H1 (cell line): ENCODE results near the gene NR1I2. TPM values are rescaled to one million over a fixed set of nuclear protein-coding genes. Genes with fewer than 3 reads are reported as not detected.

ENCODE experiments used
- CTCF ChIA-PET: fragments of 300-600 bp; sonication (Branson Sonifier 250); formaldehyde crosslinking; loops from one replicate; lab custom pipeline; 2021; ENCODE audit not compliant: partially characterized antibody; lab: Charles Lee
- POLR2A ChIA-PET: fragments of 300-600 bp; sonication (Branson Sonifier 250); formaldehyde crosslinking; loops from one replicate; lab custom pipeline; 2021; ENCODE audit warnings: inconsistent platforms; ENCODE audit not compliant: partially characterized antibody; lab: Charles Lee
- DNase-seq, 2 experiments: peaks; one replicate each; pipeline versions ENCODE4 v3.0.0 to v3.0.0-alpha.2; 2010 to 2022; ENCODE audit warnings: low spot score in 2 of 2, low read depth in 1 of 2, mixed read lengths in 1 of 2
- FAIRE-seq: peaks from 2 replicates; lab custom pipeline; 2011; peaks lifted over from hg19 to GRCh38; lab: Jason Lieb, UNC
- H2AFZ ChIP-seq: 2 replicates; pipeline ENCODE4 v1.8.1; 2012; ENCODE audit warnings: low read length, inconsistent platforms
- H2AK5ac ChIP-seq: 2 replicates; pipeline ENCODE4 v1.6.1; 2013; ENCODE audit warnings: low read depth, low read length
- H2BK120ac ChIP-seq: replicated peaks from 2 replicates; pipeline ENCODE3; 2013; ENCODE audit warnings: low read depth, low read length, inconsistent platforms
- H2BK12ac ChIP-seq: 2 replicates; pipeline ENCODE4 v1.6.1; 2013; ENCODE audit warnings: low read depth, low read length
- H2BK15ac ChIP-seq: 2 replicates; pipeline ENCODE4 v1.6.1; 2013; ENCODE audit warnings: low read length
- H2BK20ac ChIP-seq: 2 replicates; pipeline ENCODE4 v1.6.1; 2013; ENCODE audit warnings: low read length
- H2BK5ac ChIP-seq: 2 replicates; pipeline ENCODE4 v1.6.1; 2013; ENCODE audit warnings: low read depth, low read length
- H3K14ac ChIP-seq: 2 replicates; pipeline ENCODE4 v1.6.1; 2013; ENCODE audit warnings: inconsistent platforms; ENCODE audit not compliant: insufficient read length
- H3K18ac ChIP-seq: 2 replicates; pipeline ENCODE4 v1.6.1; 2013; ENCODE audit warnings: low read length; ENCODE audit errors: extremely low read depth
- H3K23ac ChIP-seq: 2 replicates; pipeline ENCODE4 v1.6.1; 2013; ENCODE audit warnings: inconsistent platforms; ENCODE audit not compliant: insufficient read length
- H3K23me2 ChIP-seq: 2 replicates; pipeline ENCODE4 v1.6.1; 2013; ENCODE audit warnings: low read depth, low read length
- H3K27ac ChIP-seq: 2 replicates; pipeline ENCODE4 v1.6.1; 2011; ENCODE audit warnings: low read depth, low read length, inconsistent platforms
- H3K27me3 ChIP-seq, 4 experiments: replicated peaks in 1 of 4; 1 replicate in 1 of 4; 2 replicates in 3 of 4; pipeline versions ENCODE4 v1.6.1 to v1.8.1; 2011 to 2013; ENCODE audit warnings: low read length in 3 of 4, mild to moderate bottlenecking in 3 of 4, inconsistent platforms in 2 of 4, mixed read lengths in 2 of 4, moderate library complexity in 1 of 4; ENCODE audit not compliant: control insufficient read depth in 3 of 4, insufficient read depth in 3 of 4; ENCODE audit errors: extremely low read depth in 1 of 4
- H3K36me3 ChIP-seq, 4 experiments: 2 replicates each; pipeline versions ENCODE4 v1.6.1 to v1.8.1; 2011 to 2013; ENCODE audit warnings: mild to moderate bottlenecking in 4 of 4, low read length in 3 of 4, moderate library complexity in 2 of 4, control low read depth in 1 of 4, inconsistent platforms in 1 of 4; ENCODE audit not compliant: insufficient read depth in 4 of 4, control insufficient read depth in 2 of 4
- H3K4ac ChIP-seq: replicated peaks from 2 replicates; pipeline ENCODE3; 2013; ENCODE audit warnings: low read length, low read depth, mixed read lengths, inconsistent platforms; ENCODE audit not compliant: insufficient read length
- H3K4me1 ChIP-seq, 4 experiments: replicated peaks in 1 of 4; 1 replicate in 1 of 4; 2 replicates in 3 of 4; pipeline versions ENCODE4 v1.6.1 to v1.8.1; 2011 to 2013; ENCODE audit warnings: low read length in 3 of 4, inconsistent platforms in 2 of 4, mixed read lengths in 1 of 4; ENCODE audit not compliant: insufficient read depth in 4 of 4, control insufficient read depth in 3 of 4
- H3K4me2 ChIP-seq, 2 experiments: 2 replicates each; pipeline versions ENCODE4 v1.6.1 to v1.8.1; 2011 to 2013; ENCODE audit warnings: low read depth in 2 of 2, low read length in 2 of 2, control low read depth in 1 of 2, inconsistent platforms in 1 of 2, mild to moderate bottlenecking in 1 of 2; ENCODE audit not compliant: insufficient read depth in 1 of 2
- H3K4me3 ChIP-seq, 4 experiments: fragments of 200-600, 300-600 bp in 1 of 4; sonication (generic), shearing (Covaris generic), sonication (Bioruptor Twin) in 1 of 4; 2 replicates each; pipeline versions ENCODE4 v1.5.1 to v1.8.1; 2011 to 2016; ENCODE audit warnings: low read length in 4 of 4, low read depth in 3 of 4, control low read depth in 2 of 4, inconsistent platforms in 2 of 4, mild to moderate bottlenecking in 2 of 4, mixed read lengths in 1 of 4, moderate library complexity in 1 of 4; ENCODE audit not compliant: insufficient read depth in 2 of 4; ENCODE audit errors: extremely low read depth in 1 of 4
- H3K56ac ChIP-seq: replicated peaks from 2 replicates; pipeline ENCODE3; 2013; ENCODE audit warnings: low read depth, mild to moderate bottlenecking, mixed read lengths, low read length, inconsistent platforms; ENCODE audit not compliant: insufficient read length
- H3K79me1 ChIP-seq: 2 replicates; pipeline ENCODE4 v1.6.1; 2013; ENCODE audit warnings: low read depth, low read length, control low read depth
- H3K79me2 ChIP-seq, 2 experiments: 2 replicates each; pipeline versions ENCODE4 v1.6.1 to v1.8.1; 2012 to 2013; ENCODE audit warnings: low read length in 2 of 2, mild to moderate bottlenecking in 2 of 2, inconsistent platforms in 1 of 2; ENCODE audit not compliant: insufficient read depth in 2 of 2, control insufficient read depth in 1 of 2
- H3K9ac ChIP-seq, 4 experiments: replicated peaks in 1 of 4; 1 replicate in 1 of 4; 2 replicates in 3 of 4; pipeline versions ENCODE4 v1.6.1 to v1.8.1; 2011 to 2013; ENCODE audit warnings: low read depth in 3 of 4, low read length in 3 of 4, control low read depth in 2 of 4, mild to moderate bottlenecking in 2 of 4, moderate library complexity in 2 of 4, inconsistent platforms in 1 of 4; ENCODE audit errors: extremely low read depth in 1 of 4
- H3K9me3 ChIP-seq, 2 experiments: 2 replicates each; pipeline versions ENCODE4 v1.6.1 to v1.8.1; 2012 to 2013; ENCODE audit warnings: mild to moderate bottlenecking in 2 of 2, moderate library complexity in 2 of 2, control low read depth in 1 of 2, inconsistent platforms in 1 of 2, low read depth in 1 of 2, low read length in 1 of 2, mixed read lengths in 1 of 2; ENCODE audit not compliant: insufficient read depth in 2 of 2
- H4K20me1 ChIP-seq, 2 experiments: replicated peaks in 1 of 2; 2 replicates each; pipeline versions ENCODE3 to v1.8.1; 2011 to 2013; ENCODE audit warnings: inconsistent platforms in 2 of 2, low read length in 2 of 2, mild to moderate bottlenecking in 1 of 2; ENCODE audit not compliant: insufficient read depth in 2 of 2, control insufficient read depth in 1 of 2
- H4K5ac ChIP-seq: 2 replicates; pipeline ENCODE4 v1.6.1; 2013; ENCODE audit warnings: low read length, low read depth, mixed read lengths, inconsistent platforms; ENCODE audit not compliant: insufficient read length
- H4K8ac ChIP-seq: 2 replicates; pipeline ENCODE4 v1.8.0; 2013; ENCODE audit warnings: mild to moderate bottlenecking, moderate library complexity, low read length, inconsistent platforms; ENCODE audit not compliant: insufficient read depth; ENCODE audit errors: extremely low read depth
- H4K91ac ChIP-seq: replicated peaks from 2 replicates; pipeline ENCODE3; 2013; ENCODE audit warnings: low read length, mixed read lengths, inconsistent platforms; ENCODE audit not compliant: insufficient read length
- CBX8 ChIP-seq: fragments of 300-800, 300-1000 bp; sonication (generic); IDR thresholded peaks from 2 replicates; pipeline ENCODE4 v1.7.1; 2016; ENCODE audit warnings: low read depth, low read length, borderline replicate concordance
- CEBPB ChIP-seq: IDR thresholded peaks from 2 replicates; pipeline ENCODE4 v1.6.1; 2012; ENCODE audit warnings: low read depth, low read length
- CTCF ChIP-seq, 3 experiments: IDR thresholded peaks; 1 replicate in 2 of 3; 2 replicates in 1 of 3; pipeline versions ENCODE4 v1.5.1 to v1.6.1; 2011; ENCODE audit warnings: low read length in 3 of 3, mild to moderate bottlenecking in 3 of 3, inconsistent platforms in 2 of 3, low read depth in 1 of 3, moderate library complexity in 1 of 3; ENCODE audit not compliant: insufficient read depth in 1 of 3; ENCODE audit errors: control extremely low read depth in 1 of 3
- JUND ChIP-seq: IDR thresholded peaks from 2 replicates; pipeline ENCODE4 v1.6.1; 2011; ENCODE audit warnings: mild to moderate bottlenecking, improper control_type of control experiment, low read length
- KDM1A ChIP-seq: fragments of 200-600, 300-600 bp; sonication (generic); IDR thresholded peaks from 2 replicates; pipeline ENCODE4 v1.7.1; 2016; ENCODE audit warnings: mild to moderate bottlenecking, low read length, borderline replicate concordance
- MAFK ChIP-seq: IDR thresholded peaks from 2 replicates; pipeline ENCODE4 v1.6.1; 2012; ENCODE audit warnings: low read depth, mild to moderate bottlenecking, improper control_type of control experiment, low read length
- POLR2A ChIP-seq, 2 experiments: IDR thresholded peaks; 1 replicate in 1 of 2; 2 replicates in 1 of 2; pipeline ENCODE4 v1.6.1; 2011; ENCODE audit warnings: low read depth in 2 of 2, low read length in 2 of 2, mild to moderate bottlenecking in 2 of 2; ENCODE audit errors: control extremely low read depth in 1 of 2
- RAD21 ChIP-seq, 2 experiments: IDR thresholded peaks in 1 of 2; conservative IDR thresholded peaks in 1 of 2; 2 replicates each; pipeline ENCODE4 v1.6.1; 2011; ENCODE audit warnings: low read depth in 2 of 2, low read length in 2 of 2, improper control_type of control experiment in 1 of 2, inconsistent platforms in 1 of 2, mild to moderate bottlenecking in 1 of 2, moderate library complexity in 1 of 2
- SAP30 ChIP-seq: fragments of 300-600 bp; sonication (generic); IDR thresholded peaks from 2 replicates; pipeline ENCODE4 v1.7.1; 2012; ENCODE audit warnings: low read length, moderate library complexity, mild to moderate bottlenecking, inconsistent platforms; ENCODE audit not compliant: insufficient read depth, insufficient replicate concordance
- WGBS, 2 experiments: shearing (Covaris generic) in 1 of 2; methylation state at CpG; one replicate each; pipeline versions ENCODE4 v1.1.6 to v1.1.7; 2013 to 2015; ENCODE audit warnings: low lambda C conversion rate in 2 of 2, mixed read lengths in 2 of 2, inconsistent platforms in 1 of 2, low coverage in 1 of 2, missing lambda C conversion rate in 1 of 2; ENCODE audit not compliant: insufficient replicate concordance in 2 of 2, insufficient coverage in 1 of 2, insufficient read length in 1 of 2; ENCODE audit errors: extremely low coverage in 1 of 2, missing lambda C conversion rate in 1 of 2; 5-methylcytosine and 5-hydroxymethylcytosine counted together
- polyA plus RNA-seq, 7 experiments: library from polyadenylated mRNA; depleted of rRNA in 3 of 7; stranded (reverse) in 5 of 7; unstranded in 2 of 7; fragments of >200 nt in 5 of 7; fragments of 200-250 nt in 2 of 7; gene quantifications; 1 replicate in 5 of 7; 2 replicates in 1 of 7; 4 replicates in 1 of 7; pipeline versions ENCODE4 v1.2.1 to v1.2.3, GENCODE V29; 2011 to 2013; ENCODE audit warnings: missing spikeins in 2 of 7, mixed read lengths in 2 of 7
- total RNA-seq: library from RNA; stranded (reverse); fragmentation: NEBNext Ultra II Directional; extraction: Animal tissue kit (Norgen Biotek cat#: 25700); gene quantifications from 2 replicates; pipeline ENCODE4 v1.2.1, GENCODE V29; 2021

Gene NR1I2
- total and polyA plus RNA-seq, 2 of the 8 experiments (the other 6 are each of a cell fraction or from before 2014, with no cell fraction given): 0.28 to 1.8 TPM

DNA sequence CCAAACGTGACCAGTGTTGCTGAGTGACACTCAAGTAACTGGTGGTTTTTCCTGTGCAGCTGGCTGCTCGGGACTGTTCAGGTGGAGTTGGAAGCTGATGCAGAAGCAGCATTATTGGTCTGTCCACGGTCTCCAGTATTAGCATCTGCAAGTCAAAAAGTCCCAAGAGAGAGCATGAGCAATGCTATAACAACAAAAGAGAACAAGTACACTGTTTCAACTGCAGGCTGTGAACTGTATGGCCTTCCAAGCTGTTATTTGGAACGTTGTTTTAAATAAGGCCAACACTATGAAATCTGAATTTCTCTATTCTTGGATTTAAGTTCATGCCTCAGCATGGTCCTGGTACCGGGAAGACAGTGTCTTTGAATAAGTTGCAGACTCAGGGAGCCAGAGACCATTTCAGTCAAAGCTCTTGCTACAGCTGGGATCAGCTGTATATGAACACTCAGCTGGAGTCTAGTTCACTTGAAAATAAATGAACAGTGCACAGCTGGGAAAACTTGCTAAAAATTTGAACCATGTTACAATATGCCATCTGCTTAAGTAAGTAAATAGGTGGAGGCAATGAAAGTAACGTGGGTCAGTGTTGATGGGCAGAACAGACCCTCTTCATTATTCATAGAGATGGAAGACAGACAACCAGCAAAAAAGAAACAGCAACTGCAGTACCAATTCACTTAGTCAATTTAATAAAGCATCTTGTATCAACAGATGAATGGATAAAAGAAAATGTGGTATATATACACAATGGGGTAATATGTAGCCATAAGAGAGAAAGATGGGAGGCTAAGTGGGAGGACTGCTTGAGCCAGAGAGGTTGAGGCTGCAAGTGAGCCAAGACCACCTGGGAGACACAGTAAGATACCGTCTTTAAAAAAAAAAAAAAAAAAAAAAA is 45.1 kb downstream of the NR1I2 start:
- H3K18ac ChIP-seq: no peak overlapping the region
- ChIA-PET CTCF (interaction anchor here (2.0 to 3.8 kb wide), 2 partner anchors 12 to 14 kb away, joined by 4 to 17 read pairs; no protein-coding TSS in a partner anchor), POLR2A (interaction anchor here (1.2 kb wide), 1 partner anchor 374 kb away, joined by 3 read pairs; no protein-coding TSS in a partner anchor)
- H3K4ac ChIP-seq: no peak overlapping the region
- H3K4me2 ChIP-seq: no peak overlapping the region
- H3K27ac ChIP-seq: no peak overlapping the region
- H2BK20ac ChIP-seq: no peak overlapping the region
- no peak overlapping the region for H3K23ac ChIP-seq
- H2BK15ac ChIP-seq: no peak overlapping the region
- peaks cover 0 to 3% (median 1%) of the 10 kb centered on the region in 4 experiments; a peak in 2 of 7 replicates for H3K4me1 ChIP-seq
- H2BK120ac ChIP-seq: no peak overlapping the region
- no peak overlapping the region for H3K56ac ChIP-seq
- no peak overlapping the region for H4K5ac ChIP-seq
- no peak overlapping the region for H2AK5ac ChIP-seq
- no peak overlapping the region for H3K9ac ChIP-seq
- no peak overlapping the region for H4K91ac ChIP-seq
- H4K20me1 ChIP-seq: no peaks in the 10 kb centered on the region
- 89% methylated on average over 6 of the region's 7 CpGs; no CpG with 5 or more reads in 1 of the 2 experiments for WGBS, 2 experiments
- no peaks in the 10 kb centered on the region for H3K79me1 ChIP-seq
- no peak overlapping the region for H2BK5ac ChIP-seq
- DNase-seq: no peak
- H3K79me2 ChIP-seq: no peaks in the 10 kb centered on the region
- H3K14ac ChIP-seq: no peak overlapping the region
- H3K23me2 ChIP-seq: no peaks in the 10 kb centered on the region
- H2BK12ac ChIP-seq: no peak overlapping the region
- H3K36me3 ChIP-seq: no peaks in the 10 kb centered on the region
- H3K27me3 ChIP-seq: no peaks in the 10 kb centered on the region
- no peaks in the 10 kb centered on the region for H3K9me3 ChIP-seq
- H2AFZ ChIP-seq: no peak overlapping the region
- H3K4me3 ChIP-seq: no peak overlapping the region
- no peak overlapping the region for H4K8ac ChIP-seq
- no peak for FAIRE-seq
- TF ChIP-seq RAD21 (IDR thresholded peaks at IDR 0.05 in 1 of 2, conservative IDR thresholded peaks at IDR 0.05 in 1 of 2; ENCODE audit: low read depth in 2 of 2, low read length in 2 of 2) (no peak), MAFK (no peak), POLR2A (IDR thresholded peaks at IDR 0.05; ENCODE audit: control extremely low read depth in 1 of 2, low read depth in 2 of 2, low read length in 2 of 2) (no peak), KDM1A (no peak), CBX8 (no peak), JUND (no peak), SAP30 (no peak), CTCF (IDR thresholded peaks at IDR 0.05; ENCODE audit: control extremely low read depth in 1 of 3, insufficient read depth in 1 of 3, low read depth in 1 of 3, low read length in 3 of 3) (no peak), CEBPB (no peak)
